ENCODE data around the gene PDCD2L.

GRCh38 chr19:34386645-34387445, 17.4 kb upstream of the PDCD2L start:
- TF ChIP-seq CTCF (conservative IDR thresholded peaks at IDR 0.05; ENCODE audit: low read depth, low read length) (no peak), EZH2 (IDR thresholded peaks at IDR 0.05; ENCODE audit: low read length, unreplicated experiment) (no peak), EZH2phosphoT487 (IDR thresholded peaks at IDR 0.05; ENCODE audit: borderline replicate concordance, low read length) (no peak)

Measured in PC-3 (cell line).